Psoas muscle (tissue), 8 donors: ENCODE data around the gene BID. TPM values are rescaled to one million over a fixed set of nuclear protein-coding genes. Genes with fewer than 3 reads are reported as not detected.
A peak's percentile ranks its signal among the peaks of the same experiment; 100 is the strongest.

Experiments used
- ATAC-seq, 4 donors: fragments of 200-7000 bp; cut with Tn5 transposase; one replicate each; pipeline ENCODE4 v1.9.1; 2020; ENCODE audit warnings: moderate library complexity in 3 of 4, mild to moderate bottlenecking in 2 of 4
- DNase-seq, 2 donors: peaks; one replicate each; pipeline ENCODE4 v3.0.0-alpha.2; 2020
- H3K27ac ChIP-seq: fragments of 200-600 bp; one replicate; pipeline ENCODE4 v1.8.0; 2022
- H3K27me3 ChIP-seq, 3 donors: fragments of 200-600 bp in 1 of 3; one replicate each; pipeline versions ENCODE4 v1.6.1 to v1.8.0; 2013 to 2022; ENCODE audit warnings: low read length in 2 of 3, mild to moderate bottlenecking in 2 of 3, moderate library complexity in 1 of 3; ENCODE audit not compliant: insufficient read depth in 3 of 3
- H3K36me3 ChIP-seq, 2 donors: fragments of 200-600 bp in 1 of 2; one replicate each; pipeline versions ENCODE4 v1.6.1 to v1.8.0; 2013 to 2022; ENCODE audit warnings: low read depth in 1 of 2, mild to moderate bottlenecking in 1 of 2, moderate library complexity in 1 of 2; ENCODE audit not compliant: insufficient read depth in 1 of 2
- H3K4me1 ChIP-seq: fragments of 200-600 bp; one replicate; pipeline ENCODE4 v1.8.0; 2022
- H3K4me3 ChIP-seq: fragments of 200-600 bp; one replicate; pipeline ENCODE4 v1.8.0; 2022; ENCODE audit warnings: mild to moderate bottlenecking
- H3K9me3 ChIP-seq: fragments of 200-600 bp; one replicate; pipeline ENCODE4 v1.8.0; 2022
- CTCF ChIP-seq: fragments of 200-600 bp; IDR thresholded peaks from one replicate; pipeline ENCODE4 v1.8.0; 2022; ENCODE audit warnings: antibody characterized with exemption
- WGBS, 3 donors: extraction: QIAGEN DNeasy Blood & Tissue Kit; methylation state at CpG; one replicate each; pipeline versions ENCODE4 v1.1.6 to v1.1.7; 2013; 5-methylcytosine and 5-hydroxymethylcytosine counted together
- intact Hi-C, 2 donors: fragments of 100-400 bp; cut with DNase I; formaldehyde crosslinking; loops; one replicate each; pipeline versions ENCODE4 v1.11.0 to v1.14.2; 2022
- polyA plus RNA-seq, 3 donors: library from polyadenylated mRNA; stranded (reverse); fragments of 200-250 nt; gene quantifications; one replicate each; pipeline ENCODE4 v1.2.3, GENCODE V29; 2013
- total RNA-seq, 4 donors: library from RNA; stranded (reverse); fragmentation: NEBNext Ultra II Directional in 2 of 4; extraction: Animal tissue kit (Norgen Biotek cat#: 25700) in 2 of 4; gene quantifications; one replicate each; pipeline versions ENCODE4 v1.2.1 to v1.2.4, GENCODE V29; 2021 to 2023
- donor health status: healthy with polysubstance abuse.
- donor health status: DM: no; HTN: no; CAD: no; lungs with moderate emphysema.
- donor health status: Bipolar disorder and iron deficiency.
- donor health status: healthy.
- donor health status: DM: yes; HTN: yes; CAD: no.
- donor health status: DM: no; HTN: no; CAD: no.
- donor health status: DM: no; HTN: no; CAD: no.
- donor health status: DM: yes; HTN: yes; CAD: no.

The BID gene
- total and polyA plus RNA-seq, 7 donors: 5.6 to 27.4 (median 9.9) TPM

DNA sequence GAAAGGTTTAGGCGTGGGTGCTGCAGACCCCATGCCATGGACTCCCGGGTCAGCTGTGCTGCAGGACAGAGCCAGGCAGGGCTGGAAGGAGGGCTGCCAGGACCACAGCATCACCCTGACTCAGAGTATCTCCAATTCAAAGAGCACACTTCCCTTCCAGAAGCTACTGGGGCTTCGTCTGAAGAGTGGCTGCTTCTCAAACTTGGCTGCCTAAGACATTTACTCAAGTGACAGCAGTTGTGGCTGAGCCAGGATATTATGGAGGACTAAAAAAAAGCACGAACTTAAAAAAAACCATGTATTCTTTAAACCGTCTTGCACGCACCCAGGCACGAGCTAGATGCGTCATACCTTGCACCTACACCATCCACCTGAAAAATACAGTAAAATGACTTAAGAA is 13.0 kb upstream of the BID start:
- Histone ChIP-seq H3K27ac (peak overlapping the region; percentile 73), H3K4me3 (no peak overlapping the region), H3K27me3 (no peaks in the 10 kb centered on the region), H3K9me3 (no peaks in the 10 kb centered on the region), H3K36me3 (peaks cover 0 to 33% of the 10 kb centered on the region in 2 donors), H3K4me1 (peaks cover 18% of the 10 kb centered on the region)
- WGBS, 3 donors: 23 to 45% (median 28%) methylated on average over 8 of the region's 8 CpGs
- TF ChIP-seq CTCF: no peak
- DNase-seq: peak in 1 of 2 donors; percentile 80
- intact Hi-C loops: no loop called here
- peak; percentile 43 to 70 (median 56) for ATAC-seq

DNA sequence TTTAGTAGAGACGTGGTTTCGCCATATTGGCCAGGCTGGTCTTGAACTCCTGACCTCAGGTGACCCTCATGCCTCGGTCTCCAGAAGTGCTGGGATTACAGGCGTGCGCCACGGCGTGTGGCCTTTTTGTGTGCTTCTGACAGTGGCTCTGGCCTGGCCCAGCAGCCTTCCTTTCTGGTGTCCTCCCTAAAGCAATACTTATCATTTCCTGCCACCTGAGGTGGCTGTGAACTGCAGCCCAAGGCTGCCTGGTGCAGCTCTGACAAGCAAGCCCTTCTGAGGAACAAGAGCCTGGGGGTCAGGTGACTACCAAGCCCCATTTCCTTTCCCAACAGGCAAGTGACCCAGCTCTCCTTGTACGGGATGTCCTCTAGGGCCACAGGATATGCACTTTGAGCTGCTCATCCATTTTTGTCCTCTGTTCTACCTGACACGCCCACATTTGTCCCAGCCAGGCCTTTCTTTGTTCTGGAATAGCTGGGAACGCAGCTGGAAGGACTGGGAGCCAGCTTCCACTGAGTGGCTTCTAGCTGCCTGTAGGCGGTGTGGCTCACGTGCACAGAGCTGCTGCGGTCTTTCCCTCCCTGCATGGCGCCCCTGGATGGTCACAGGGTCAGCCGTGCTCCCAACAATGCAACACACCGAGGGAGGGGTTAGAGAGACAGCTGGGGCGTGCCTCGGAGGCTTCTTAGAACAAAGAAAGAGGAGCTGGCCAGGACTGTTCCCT is 12.3 kb upstream of the BID start:
- no peaks in the 10 kb centered on the region for H3K9me3 ChIP-seq
- WGBS, 3 donors: 22 to 33% (median 31%) methylated on average over 17 to 18 of the region's 18 CpGs
- no peak overlapping the region for H3K4me3 ChIP-seq
- ATAC-seq: peak; percentile 51 to 85 (median 81)
- H3K27ac ChIP-seq: peak overlapping the region; percentile 73
- TF ChIP-seq CTCF: no peak
- peaks cover 24% of the 10 kb centered on the region for H3K4me1 ChIP-seq
- H3K27me3 ChIP-seq: no peaks in the 10 kb centered on the region
- DNase-seq: peak; percentile 78 to 91
- H3K36me3 ChIP-seq: peaks cover 0 to 33% of the 10 kb centered on the region in 2 donors
- intact Hi-C loops: no loop called here

DNA sequence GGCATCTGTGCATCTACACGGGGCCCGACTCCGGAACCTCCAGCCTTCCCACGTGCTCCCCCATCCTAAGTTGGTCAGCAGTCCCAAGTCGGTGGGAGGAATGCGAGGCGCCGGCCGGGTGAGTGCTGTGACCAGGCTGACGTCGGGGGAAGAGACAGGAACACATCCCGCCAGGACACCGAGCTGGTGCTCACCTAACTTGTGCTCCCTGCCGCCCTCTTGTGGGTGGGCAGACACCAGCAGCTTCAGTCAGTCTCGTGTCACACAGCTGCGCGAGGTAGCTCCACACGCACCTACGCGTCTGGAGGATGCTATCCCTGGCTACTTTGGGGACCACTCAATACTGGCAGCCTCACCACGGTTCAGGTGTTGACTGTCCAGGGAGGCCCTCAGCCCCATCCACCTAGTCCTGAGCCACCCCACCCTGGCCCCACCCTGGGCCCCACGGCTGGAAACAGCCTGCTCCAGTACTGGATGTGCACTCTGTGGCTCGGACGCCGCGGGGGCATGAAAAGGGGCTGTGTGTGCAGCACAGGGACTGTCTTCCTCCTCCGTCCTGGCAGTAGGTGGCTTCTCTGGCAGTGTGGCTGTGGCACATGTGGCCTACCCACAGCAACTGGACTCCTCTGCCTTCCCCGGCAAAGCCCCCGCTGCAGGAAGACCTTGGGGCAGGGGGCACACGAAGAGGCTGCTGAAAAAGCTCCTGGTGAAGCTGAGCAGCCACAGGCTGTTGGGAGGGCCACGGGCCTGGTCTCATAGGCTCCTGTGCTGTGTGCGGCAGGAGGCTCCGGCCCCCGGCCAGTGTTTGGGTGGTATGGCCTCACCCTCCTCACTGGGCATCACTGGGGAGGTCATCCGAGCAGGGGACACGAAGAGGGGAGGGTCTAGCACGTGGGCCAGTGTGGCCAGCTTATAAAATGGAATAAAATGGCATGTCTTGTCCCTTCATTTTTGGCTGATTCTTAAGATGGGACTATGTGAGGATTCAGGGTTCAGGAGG is 11.2 kb upstream of the BID start:
- H3K27ac ChIP-seq: peak overlapping the region; percentile 73
- DNase-seq: peak; percentile 79 to 91
- ATAC-seq: peak; percentile 59 to 76 (median 70)
- intact Hi-C loops: loop anchor here in 1 of 2 donors (2.0 kb wide), 1 partner anchor 43 kb away; no protein-coding TSS in a partner anchor
- H3K4me3 ChIP-seq: no peak overlapping the region
- TF ChIP-seq CTCF: peak; percentile 67
- no peaks in the 10 kb centered on the region for H3K27me3 ChIP-seq
- 71 to 80% (median 77%) methylated on average over 37 of the region's 37 CpGs for WGBS, 3 donors
- peaks cover 28% of the 10 kb centered on the region for H3K4me1 ChIP-seq
- H3K36me3 ChIP-seq: peaks cover 0 to 25% of the 10 kb centered on the region in 2 donors
- no peaks in the 10 kb centered on the region for H3K9me3 ChIP-seq

- no peak overlapping the region for H3K27ac ChIP-seq
- H3K9me3 ChIP-seq: no peaks in the 10 kb centered on the region
- peaks cover 28% of the 10 kb centered on the region for H3K4me1 ChIP-seq
- no peak overlapping the region for H3K4me3 ChIP-seq
- DNase-seq: no peak
- H3K27me3 ChIP-seq: no peaks in the 10 kb centered on the region
- intact Hi-C loops: loop anchor here (2.0 to 5.0 kb wide), 2 partner anchors 42 kb away; no protein-coding TSS in a partner anchor
- WGBS, 3 donors: 80 to 82% (median 82%) methylated on average over 11 of the region's 11 CpGs
- no peak for TF ChIP-seq CTCF
- ATAC-seq: no peak
- H3K36me3 ChIP-seq: peaks cover 0 to 17% of the 10 kb centered on the region in 2 donors
Measured at GRCh38 chr22:17784776-17785175, 10.5 kb upstream of the BID start.
